GM10248 (cell line): ENCODE measurements around the gene VAC14.

ENCODE experiments used
- CTCF ChIA-PET: fragments of 300-600 bp; sonication (Branson Sonifier 250); formaldehyde crosslinking; extraction: SDS; loops from one replicate; lab custom pipeline; 2021; ENCODE audit warnings: antibody characterized with exemption; lab: Yijun Ruan, JAX
- POLR2A ChIA-PET: fragments of 350-650 bp; sonication (Branson Sonifier 250); formaldehyde crosslinking; extraction: SDS; loops from one replicate; lab custom pipeline; 2020; ENCODE audit warnings: antibody characterized with exemption; lab: Yijun Ruan, JAX
- DNase-seq: peaks from one replicate; pipeline ENCODE4 v3.0.0; 2012; ENCODE audit errors: extremely low spot score
- CTCF ChIP-seq: IDR thresholded peaks from 2 replicates; pipeline ENCODE4 v1.5.1; 2012; ENCODE audit warnings: mild to moderate bottlenecking, low read depth; ENCODE audit errors: extremely low read depth, missing control alignments, control extremely low read depth

VAC14 gene

GRCh38 chr16:70770626-70771552, 30.1 kb downstream of the VAC14 start:
- CTCF ChIA-PET = interaction anchor here (0.6 to 6.7 kb wide), 47 partner anchors 9 to 1171 kb away, joined by 3 to 120 read pairs (median 4); partner anchors contain the start of gene VAC14
- peak; percentile 91 for TF ChIP-seq CTCF
- peak; percentile 74 for DNase-seq
- POLR2A ChIA-PET = no interaction called here

GRCh38 chr16:70770291-70770625, 30.7 kb downstream of the VAC14 start:
- DNase-seq = no peak
- no peak for TF ChIP-seq CTCF
- ChIA-PET POLR2A (interaction anchor here (0.6 kb wide), 1 partner anchor 314 kb away, joined by 3 read pairs; no protein-coding TSS in a partner anchor), CTCF (interaction anchor here (0.8 to 6.7 kb wide), 26 partner anchors 10 to 1172 kb away, joined by 3 to 120 read pairs (median 6); partner anchors contain the start of gene VAC14)

- DNase-seq = no peak
- POLR2A ChIA-PET = interaction anchor here (0.6 kb wide), 1 partner anchor 314 kb away, joined by 3 read pairs; no protein-coding TSS in a partner anchor
- CTCF ChIA-PET = interaction anchor here (1.3 to 6.7 kb wide), 20 partner anchors 10 to 1172 kb away, joined by 3 to 120 read pairs (median 8); no protein-coding TSS in a partner anchor
- TF ChIP-seq CTCF = no peak
These were observed 31.2 kb downstream of the VAC14 start for GRCh38 chr16:70769761-70770160.

GRCh38 chr16:70769131-70769530, 31.8 kb downstream of the VAC14 start:
- POLR2A ChIA-PET = no interaction called here
- CTCF ChIA-PET = interaction anchor here (1.4 to 6.7 kb wide), 10 partner anchors 10 to 91 kb away, joined by 3 to 120 read pairs (median 18); no protein-coding TSS in a partner anchor
- TF ChIP-seq CTCF = no peak
- no peak for DNase-seq

GRCh38 chr16:70768203-70768580, 32.8 kb downstream of the VAC14 start:
- no peak for DNase-seq
- POLR2A ChIA-PET = no interaction called here
- no peak for TF ChIP-seq CTCF
- CTCF ChIA-PET = interaction anchor here (4.5 to 6.7 kb wide), 3 partner anchors 9 to 90 kb away, joined by 46 to 120 read pairs (median 66); no protein-coding TSS in a partner anchor

- DNase-seq = no peak
- CTCF ChIA-PET = interaction anchor here (6.3 to 6.7 kb wide), 2 partner anchors 8 to 90 kb away, joined by 66 to 120 read pairs; no protein-coding TSS in a partner anchor
- POLR2A ChIA-PET = no interaction called here
- no peak for TF ChIP-seq CTCF
These were observed 33.4 kb downstream of the VAC14 start for GRCh38 chr16:70767377-70768202.
